Mesenchymal stem cell (in vitro differentiated cells and primary cell): ENCODE data around the gene TMEM221. TPM values are rescaled to one million over a fixed set of nuclear protein-coding genes. Genes with fewer than 3 reads are reported as not detected.

Source experiments
- DNase-seq: peaks from one replicate; pipeline ENCODE4 v3.0.0-alpha.2; 2013
- H2AFZ ChIP-seq: one replicate; pipeline ENCODE4 v1.6.1; 2013; ENCODE audit warnings: low read depth, mild to moderate bottlenecking, control low read depth, inconsistent platforms, low read length, moderate library complexity
- H2AK5ac ChIP-seq: 2 replicates; pipeline ENCODE4 v1.6.1; 2013; ENCODE audit warnings: low read length, moderate library complexity, mild to moderate bottlenecking, inconsistent platforms; ENCODE audit not compliant: severe bottlenecking
- H2BK120ac ChIP-seq: one replicate; pipeline ENCODE4 v1.6.1; 2013; ENCODE audit warnings: low read depth, mild to moderate bottlenecking, inconsistent platforms, low read length, moderate library complexity
- H2BK12ac ChIP-seq, 2 experiments: one replicate each; pipeline ENCODE4 v1.6.1; 2013; ENCODE audit warnings: inconsistent platforms in 2 of 2, low read length in 2 of 2, mild to moderate bottlenecking in 2 of 2, moderate library complexity in 2 of 2, control low read depth in 1 of 2
- H2BK15ac ChIP-seq: one replicate; pipeline ENCODE4 v1.6.1; 2013; ENCODE audit warnings: mild to moderate bottlenecking, low read depth, inconsistent platforms; ENCODE audit not compliant: poor library complexity, severe bottlenecking
- H2BK5ac ChIP-seq: 2 replicates; pipeline ENCODE4 v1.6.1; 2013; ENCODE audit warnings: low read depth, mild to moderate bottlenecking, low read length, control low read depth, inconsistent platforms; ENCODE audit not compliant: poor library complexity, severe bottlenecking
- H3K14ac ChIP-seq, 2 experiments: one replicate each; pipeline ENCODE4 v1.6.1; 2013; ENCODE audit warnings: inconsistent platforms in 2 of 2, low read length in 2 of 2, control low read depth in 1 of 2, mild to moderate bottlenecking in 1 of 2, moderate library complexity in 1 of 2
- H3K18ac ChIP-seq, 2 experiments: one replicate each; pipeline ENCODE4 v1.6.1; 2013; ENCODE audit warnings: inconsistent platforms in 2 of 2, low read length in 2 of 2, control low read depth in 1 of 2, low read depth in 1 of 2, mild to moderate bottlenecking in 1 of 2
- H3K23ac ChIP-seq, 2 experiments: one replicate each; pipeline ENCODE4 v1.6.1; 2013; ENCODE audit warnings: inconsistent platforms in 2 of 2, low read length in 2 of 2, mild to moderate bottlenecking in 2 of 2, moderate library complexity in 2 of 2, control low read depth in 1 of 2
- H3K27ac ChIP-seq: 2 replicates; pipeline ENCODE4 v1.5.1; 2013; ENCODE audit warnings: mild to moderate bottlenecking, moderate library complexity, low read length, control low read depth, inconsistent platforms; ENCODE audit not compliant: poor library complexity, severe bottlenecking
- H3K27me3 ChIP-seq, 2 experiments: 2 replicates each; pipeline versions ENCODE4 v1.6.1 to v1.7.0; 2013; ENCODE audit warnings: low read length in 2 of 2, mild to moderate bottlenecking in 2 of 2, moderate library complexity in 2 of 2, control low read depth in 1 of 2, inconsistent platforms in 1 of 2; ENCODE audit not compliant: control insufficient read depth in 1 of 2, insufficient read depth in 1 of 2
- H3K36me3 ChIP-seq, 2 experiments: 2 replicates each; pipeline versions ENCODE4 v1.6.1 to v1.7.0; 2013; ENCODE audit warnings: low read length in 2 of 2, control low read depth in 1 of 2, inconsistent platforms in 1 of 2, low read depth in 1 of 2, mild to moderate bottlenecking in 1 of 2; ENCODE audit not compliant: insufficient read depth in 2 of 2, control insufficient read depth in 1 of 2
- H3K4ac ChIP-seq, 2 experiments: one replicate each; pipeline ENCODE4 v1.6.1; 2013; ENCODE audit warnings: inconsistent platforms in 2 of 2, low read length in 2 of 2, mild to moderate bottlenecking in 2 of 2, moderate library complexity in 2 of 2, control low read depth in 1 of 2, low read depth in 1 of 2
- H3K4me1 ChIP-seq: 2 replicates; pipeline ENCODE4 v1.6.1; 2013; ENCODE audit warnings: low read depth, low read length, control low read depth; ENCODE audit not compliant: control insufficient read depth, insufficient read depth
- H3K4me2 ChIP-seq: 2 replicates; pipeline ENCODE4 v1.6.1; 2013; ENCODE audit warnings: low read length, mild to moderate bottlenecking, inconsistent platforms; ENCODE audit not compliant: poor library complexity, severe bottlenecking
- H3K4me3 ChIP-seq, 2 experiments: 2 replicates each; pipeline versions ENCODE4 v1.5.1 to v1.7.0; 2013; ENCODE audit warnings: low read length in 2 of 2, mild to moderate bottlenecking in 2 of 2, control low read depth in 1 of 2, low read depth in 1 of 2; ENCODE audit not compliant: insufficient read depth in 1 of 2
- H3K79me1 ChIP-seq: replicated peaks from 2 replicates; pipeline ENCODE4 v1.6.1; 2013; ENCODE audit warnings: mild to moderate bottlenecking, control low read depth, low read length, inconsistent platforms; ENCODE audit not compliant: poor library complexity, severe bottlenecking
- H3K9ac ChIP-seq: 2 replicates; pipeline ENCODE4 v1.7.0; 2013; ENCODE audit warnings: mild to moderate bottlenecking, low read length, moderate library complexity
- H3K9me3 ChIP-seq: 2 replicates; pipeline ENCODE4 v1.7.0; 2013; ENCODE audit warnings: mild to moderate bottlenecking, low read length; ENCODE audit not compliant: control insufficient read depth
- H4K8ac ChIP-seq: one replicate; pipeline ENCODE4 v1.6.1; 2013; ENCODE audit warnings: inconsistent platforms, mild to moderate bottlenecking, low read length, moderate library complexity
- H4K91ac ChIP-seq: one replicate; pipeline ENCODE4 v1.6.1; 2013; ENCODE audit warnings: mild to moderate bottlenecking, low read length, inconsistent platforms
- WGBS: methylation state at CpG from one replicate; pipeline ENCODE4 v1.1.7; 2013; ENCODE audit warnings: mixed read lengths; 5-methylcytosine and 5-hydroxymethylcytosine counted together
- polyA plus RNA-seq, 2 experiments: library from polyadenylated mRNA; stranded (reverse); fragments of 200-250 nt; gene quantifications; one replicate each; pipeline ENCODE4 v1.2.3, GENCODE V29; 2013

TMEM221 gene
- 0.26 TPM for polyA plus RNA-seq (2013, experiment 1 of 2)
- 0.25 TPM for polyA plus RNA-seq (2013, experiment 2 of 2)

DNA sequence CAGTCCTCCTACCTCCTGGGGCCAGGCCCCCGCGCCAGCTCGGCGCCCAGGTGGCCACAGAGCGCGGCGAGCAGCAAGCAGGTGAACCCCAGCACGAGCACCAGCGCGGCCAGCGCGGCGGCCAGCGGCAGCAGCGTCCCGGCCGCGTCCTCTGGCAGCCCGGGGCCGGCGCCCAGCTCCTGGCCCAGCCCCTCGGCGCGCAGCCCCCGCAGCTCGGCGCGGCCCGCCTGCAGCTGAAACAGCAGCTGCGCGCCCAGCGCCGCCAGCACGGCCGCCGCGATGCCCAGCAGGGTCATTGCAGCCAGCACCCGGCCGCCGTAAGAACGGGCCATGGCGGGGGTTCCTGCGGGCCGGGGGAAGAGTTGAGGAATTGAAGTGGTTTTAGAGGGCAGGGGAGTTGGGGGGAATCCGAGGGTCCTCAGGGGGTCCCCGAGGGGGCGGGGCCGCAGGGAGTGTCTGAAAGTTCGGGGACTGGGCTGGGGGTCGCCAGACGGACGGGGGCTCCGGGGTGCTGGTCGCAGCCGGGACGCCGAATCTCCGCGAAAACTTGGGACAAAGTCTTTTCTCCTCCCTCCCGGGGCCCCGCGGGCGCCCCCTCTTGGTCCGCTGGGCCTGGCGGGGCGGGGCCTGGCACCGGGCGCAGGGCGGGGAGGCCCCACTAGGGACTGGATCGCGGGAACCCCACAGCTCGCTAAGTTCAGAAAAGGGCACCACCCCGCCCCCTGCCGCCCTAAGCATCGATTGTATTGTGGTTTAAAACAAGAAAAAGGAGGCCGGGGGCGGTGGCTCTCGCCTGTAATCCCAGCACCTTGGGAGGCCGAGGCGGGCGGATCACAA is at the start of gene TMEM221:
TSS of gene TMEM221 (minus strand) at position 538 of the 837 bp plus-strand sequence. CDS start at position 332, 206 bp downstream.
- Histone ChIP-seq H2AFZ (peak within 1 kb of the TSS; percentile 96), H4K91ac (no peak within 1 kb of the TSS), H3K4me2 (peak within 1 kb of the TSS; percentile 90), H3K27ac (no peak within 1 kb of the TSS), H3K14ac (peak within 1 kb of the TSS in 1 of 2 experiments; percentile 31), H3K4me1 (peaks cover 11% of the 10 kb centered on the region), H4K8ac (peak within 1 kb of the TSS; percentile 61), H3K36me3 (no peaks in the 10 kb centered on the region), H3K4ac (peak within 1 kb of the TSS in 1 of 2 experiments; percentile 26), H2BK120ac (no peak within 1 kb of the TSS), H3K79me1 (no peaks in the 10 kb centered on the region), H2BK15ac (peak within 1 kb of the TSS; percentile 85), H3K23ac (peak within 1 kb of the TSS in 1 of 2 experiments; percentile 53), H3K4me3 (peak within 1 kb of the TSS; percentile 46 to 47), H3K9me3 (no peaks in the 10 kb centered on the region), H2BK12ac (no peak within 1 kb of the TSS), H3K18ac (no peak within 1 kb of the TSS), H2AK5ac (no peak within 1 kb of the TSS), H3K9ac (no peak within 1 kb of the TSS), H3K27me3 (peaks cover 30% of the 10 kb centered on the region in 2 experiments), H2BK5ac (no peak within 1 kb of the TSS)
- 4% methylated on average over 67 of the region's 81 CpGs for WGBS
- peak; percentile 44 for DNase-seq

DNA sequence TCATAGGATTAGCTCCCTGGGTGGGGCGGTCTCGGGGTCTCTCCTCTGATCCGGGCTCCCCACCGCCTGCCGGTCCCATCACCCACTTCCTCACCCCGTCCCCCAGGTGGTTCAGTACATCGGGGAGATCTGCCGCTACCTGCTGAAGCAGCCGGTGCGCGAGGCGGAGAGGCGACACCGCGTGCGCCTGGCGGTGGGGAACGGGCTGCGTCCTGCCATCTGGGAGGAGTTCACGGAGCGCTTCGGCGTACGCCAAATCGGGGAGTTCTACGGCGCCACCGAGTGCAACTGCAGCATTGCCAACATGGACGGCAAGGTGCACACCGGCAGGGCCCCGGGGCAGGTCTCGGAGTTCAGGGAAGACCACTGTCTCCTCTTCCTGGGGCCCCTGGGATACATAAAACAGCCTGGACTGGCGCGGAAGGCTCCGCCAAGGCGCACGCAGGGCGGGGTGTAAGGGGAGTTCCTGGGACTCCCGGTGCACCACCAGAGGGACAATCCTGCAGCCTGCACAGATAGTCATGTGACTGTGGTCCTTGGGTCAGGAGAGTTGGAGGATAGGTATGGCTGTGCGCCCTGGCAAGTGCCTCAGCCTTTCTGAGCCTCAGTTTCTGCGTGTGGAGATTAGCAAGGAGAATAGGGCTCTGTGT is 48.8 kb upstream of the TMEM221 start:
- H3K23ac ChIP-seq, result no peak overlapping the region
- H2AK5ac ChIP-seq, result no peak overlapping the region
- H3K27me3 ChIP-seq, result no peaks in the 10 kb centered on the region
- H3K9ac ChIP-seq, result no peak overlapping the region
- peaks cover 35 to 42% of the 10 kb centered on the region in 2 experiments for H3K36me3 ChIP-seq
- H3K9me3 ChIP-seq, result no peaks in the 10 kb centered on the region
- H4K8ac ChIP-seq, result peak overlapping the region; percentile 33
- H2BK120ac ChIP-seq, result no peak overlapping the region
- H3K79me1 ChIP-seq, result peaks cover 33% of the 10 kb centered on the region
- no peak overlapping the region for H2BK12ac ChIP-seq
- no peak overlapping the region for H2BK15ac ChIP-seq
- peaks cover 24% of the 10 kb centered on the region for H3K4me1 ChIP-seq
- H2AFZ ChIP-seq, result no peak overlapping the region
- peak overlapping the region in 1 of 2 experiments; percentile 35 for H3K14ac ChIP-seq
- H3K4me3 ChIP-seq, result no peak overlapping the region
- H4K91ac ChIP-seq, result peak overlapping the region; percentile 49
- no peak overlapping the region for H2BK5ac ChIP-seq
- DNase-seq, result no peak
- 96% methylated on average over 40 of the region's 41 CpGs for WGBS
- no peak overlapping the region for H3K27ac ChIP-seq
- H3K4me2 ChIP-seq, result no peak overlapping the region
- no peak overlapping the region for H3K4ac ChIP-seq
- no peak overlapping the region for H3K18ac ChIP-seq

DNA sequence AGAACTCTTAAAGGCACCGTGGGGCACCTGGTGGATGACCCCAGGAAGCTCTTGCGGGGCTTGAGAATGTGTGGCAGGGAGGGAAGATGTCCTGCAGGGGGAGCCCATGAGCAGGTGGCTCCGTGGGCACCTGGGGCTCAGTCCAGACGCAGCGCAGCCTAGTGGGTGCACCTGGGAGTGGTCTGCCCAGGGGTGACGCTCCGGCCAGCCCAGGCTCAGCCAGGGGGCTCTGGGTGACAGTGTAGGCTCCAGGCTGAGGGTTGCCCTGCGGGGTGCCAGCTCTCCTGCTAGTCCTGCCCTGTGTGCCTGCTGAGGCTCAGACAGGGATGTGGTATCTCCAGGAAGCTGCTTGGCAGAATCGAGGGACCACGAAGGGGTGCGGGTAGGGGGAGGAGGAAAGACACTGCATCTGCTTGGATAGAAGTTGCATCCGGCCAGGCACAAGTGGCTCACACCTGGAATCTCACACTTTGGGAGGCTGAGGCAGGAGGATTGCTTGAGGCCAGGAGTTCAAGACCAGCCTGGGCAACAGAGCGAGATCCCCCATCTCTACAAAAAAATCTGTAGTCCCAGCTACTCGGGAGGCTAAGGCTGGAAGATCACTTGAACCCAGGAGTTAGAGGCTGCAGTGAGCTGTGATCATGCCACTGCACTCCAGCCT is 48.0 kb upstream of the TMEM221 start:
- no peak overlapping the region for H3K18ac ChIP-seq
- H4K8ac ChIP-seq, result no peak overlapping the region
- 51% methylated on average over 14 of the region's 14 CpGs for WGBS
- H3K9me3 ChIP-seq, result no peaks in the 10 kb centered on the region
- H3K4me1 ChIP-seq, result peaks cover 24% of the 10 kb centered on the region
- no peak overlapping the region for H2BK15ac ChIP-seq
- H2AFZ ChIP-seq, result no peak overlapping the region
- peaks cover 33% of the 10 kb centered on the region for H3K79me1 ChIP-seq
- no peak overlapping the region for H2BK5ac ChIP-seq
- peak; percentile 66 for DNase-seq
- H3K27ac ChIP-seq, result no peak overlapping the region
- no peak overlapping the region for H3K23ac ChIP-seq
- no peaks in the 10 kb centered on the region for H3K27me3 ChIP-seq
- no peak overlapping the region for H4K91ac ChIP-seq
- no peak overlapping the region for H2BK12ac ChIP-seq
- H3K9ac ChIP-seq, result no peak overlapping the region
- no peak overlapping the region for H3K4me2 ChIP-seq
- H3K36me3 ChIP-seq, result peaks cover 37 to 42% of the 10 kb centered on the region in 2 experiments
- peak overlapping the region in 1 of 2 experiments; percentile 39 for H3K4ac ChIP-seq
- H3K4me3 ChIP-seq, result no peak overlapping the region
- H3K14ac ChIP-seq, result no peak overlapping the region
- no peak overlapping the region for H2AK5ac ChIP-seq
- H2BK120ac ChIP-seq, result no peak overlapping the region
